Gastroesophageal sphincter (tissue), 3 donors: ENCODE results near the gene AHNAK2.

Experiments
- CTCF ChIP-seq, 4 experiments: fragments of 200-600 bp in 2 of 4; fragments of 450-650 bp in 2 of 4; sonication (generic) in 1 of 4; IDR thresholded peaks; one replicate each; pipeline ENCODE4 v1.5.1; 2017 to 2019; ENCODE audit warnings: antibody characterized with exemption in 4 of 4, mild to moderate bottlenecking in 2 of 4, moderate library complexity in 2 of 4
- POLR2AphosphoS5 ChIP-seq: sonication (generic); formaldehyde crosslinking; IDR thresholded peaks from one replicate; pipeline ENCODE4 v1.6.1; 2017; ENCODE audit warnings: antibody characterized with exemption

- TF ChIP-seq POLR2AphosphoS5 (no peak), CTCF (IDR thresholded peaks at IDR 0.05) (no peak)
Measured at GRCh38 chr14:104919993-104920315, 58.2 kb downstream of the AHNAK2 start.
